ENCODE measurements around the gene NPY. TPM values are rescaled to one million over a fixed set of nuclear protein-coding genes. Genes with fewer than 3 reads are reported as not detected.
A peak's percentile ranks its signal among the peaks of the same experiment; 100 is the strongest.

The NPY gene
- total RNA-seq, 4 donors from 2014 or later, result 5.4 TPM; not detected in 3

GRCh38 chr7:24279512-24279911, 4.5 kb upstream of the NPY start:
- H3K4me1 ChIP-seq, result peaks cover 0 to 14% (median 6%) of the 10 kb centered on the region in 4 donors
- H3K9me3 ChIP-seq, result peaks cover 0 to 8% (median 0%) of the 10 kb centered on the region in 4 donors
- H3K27me3 ChIP-seq, result peaks cover 0 to 40% of the 10 kb centered on the region in 2 donors
- TF ChIP-seq CTCF (IDR thresholded peaks at IDR 0.05) (no peak), POLR2A (IDR thresholded peaks at IDR 0.05) (no peak), EP300 (IDR thresholded peaks at IDR 0.05) (no peak)
- no peaks in the 10 kb centered on the region for H3K36me3 ChIP-seq
- DNase-seq (ENCODE audit: low spot score in 2 of 2), result no peak
- no peak overlapping the region for H3K27ac ChIP-seq
- H3K4me3 ChIP-seq, result no peak overlapping the region

- TF ChIP-seq POLR2A (IDR thresholded peaks at IDR 0.05), result no peak
- TF ChIP-seq CTCF (IDR thresholded peaks at IDR 0.05), result no peak
- no peak for TF ChIP-seq EP300 (IDR thresholded peaks at IDR 0.05)
- Histone ChIP-seq H3K4me3 (peak overlapping the region in 1 of 4 donors; percentile 17), H3K36me3 (no peaks in the 10 kb centered on the region), H3K27me3 (peaks cover 0 to 66% of the 10 kb centered on the region in 2 donors), H3K9me3 (peaks cover 0 to 3% (median 0%) of the 10 kb centered on the region in 4 donors), H3K4me1 (peaks cover 0 to 23% (median 12%) of the 10 kb centered on the region in 4 donors), H3K27ac (no peak overlapping the region)
- 1 to 6% methylated on average over 13 to 19 of the region's 19 CpGs for WGBS, 2 donors
- no peak for DNase-seq (ENCODE audit: low spot score in 2 of 2)
Observed at GRCh38 chr7:24283554-24283896, 465 bp upstream of the NPY start.

- Histone ChIP-seq H3K4me3 (peak overlapping the region in 2 of 4 donors; percentile 7 to 17), H3K27ac (no peak overlapping the region), H3K36me3 (no peaks in the 10 kb centered on the region), H3K9me3 (no peaks in the 10 kb centered on the region), H3K4me1 (peaks cover 0 to 23% (median 12%) of the 10 kb centered on the region in 4 donors), H3K27me3 (peaks cover 0 to 62% of the 10 kb centered on the region in 2 donors)
- TF ChIP-seq EP300 (IDR thresholded peaks at IDR 0.05) (no peak), CTCF (IDR thresholded peaks at IDR 0.05) (no peak), POLR2A (IDR thresholded peaks at IDR 0.05) (no peak)
- DNase-seq (ENCODE audit: low spot score in 2 of 2), result no peak
- WGBS, 2 donors, result 2 to 3% methylated on average over 41 to 44 of the region's 51 CpGs
Observed at GRCh38 chr7:24284699-24285506, 913 bp downstream of the NPY start.

- Histone ChIP-seq H3K27me3 (peaks cover 0 to 20% of the 10 kb centered on the region in 2 donors), H3K4me3 (no peak overlapping the region), H3K36me3 (no peaks in the 10 kb centered on the region), H3K27ac (no peak overlapping the region), H3K9me3 (no peaks in the 10 kb centered on the region), H3K4me1 (peaks cover 0 to 3% (median 1%) of the 10 kb centered on the region in 4 donors)
- WGBS, 2 donors, result 23 to 31% methylated on average over 5 of the region's 5 CpGs
- no peak for TF ChIP-seq EP300 (IDR thresholded peaks at IDR 0.05)
- peak in 4 of 5 experiments; percentile 24 to 51 (median 32) for TF ChIP-seq CTCF (IDR thresholded peaks at IDR 0.05)
- no peak for DNase-seq (ENCODE audit: low spot score in 2 of 2)
Observed at GRCh38 chr7:24290004-24290641, 6.1 kb downstream of the NPY start.

GRCh38 chr7:24291271-24291670, 7.3 kb downstream of the NPY start:
- no peak for TF ChIP-seq EP300 (IDR thresholded peaks at IDR 0.05)
- TF ChIP-seq POLR2A (IDR thresholded peaks at IDR 0.05), result no peak
- no peak for TF ChIP-seq CTCF (IDR thresholded peaks at IDR 0.05)
- Histone ChIP-seq H3K27me3 (peaks cover 0 to 8% of the 10 kb centered on the region in 2 donors), H3K4me1 (no peaks in the 10 kb centered on the region), H3K36me3 (no peaks in the 10 kb centered on the region), H3K9me3 (no peaks in the 10 kb centered on the region), H3K4me3 (no peak overlapping the region), H3K27ac (no peak overlapping the region)
- DNase-seq (ENCODE audit: low spot score in 2 of 2), result no peak
- WGBS, 2 donors, result 37 to 41% methylated on average over 7 of the region's 7 CpGs
